ENCODE data around the gene SREBF1. TPM values are rescaled to one million over a fixed set of nuclear protein-coding genes. Genes with fewer than 3 reads are reported as not detected.
A peak's percentile ranks its signal among the peaks of the same experiment; 100 is the strongest.

The SREBF1 gene
- total and polyA plus RNA-seq, 10 of the 15 experiments (the other 5 are each of a cell fraction or from before 2014, with no cell fraction given), result 1.4 to 84.6 (median 20.4) TPM

GRCh38 chr17:17870247-17870646 lies 33.5 kb upstream of the SREBF1 start:
- 56% methylated on average over 6 of the region's 6 CpGs for WGBS (ENCODE audit: insufficient coverage, insufficient replicate concordance, low lambda C conversion rate, missing lambda C conversion rate)
- ATAC-seq (peak; percentile 64), FAIRE-seq (no peak), DNase-seq (ENCODE audit: low read depth, low spot score) (no peak)
- Histone ChIP-seq H3K36me3 (ENCODE audit: control insufficient read depth in 2 of 2, insufficient read depth in 2 of 2, low read length in 1 of 2) (no peaks in the 10 kb centered on the region; a peak in 1 of 4 replicates), H3K27me3 (replicated peaks in 1 of 2; ENCODE audit: control insufficient read depth in 2 of 2, insufficient read depth in 2 of 2, low read length in 1 of 2) (no peaks in the 10 kb centered on the region), H2AFZ (ENCODE audit: control insufficient read depth, low read depth, low read length) (no peak overlapping the region), H3K27ac (ENCODE audit: control insufficient read depth, insufficient read depth) (no peak overlapping the region), H3K4me1 (ENCODE audit: control insufficient read depth, insufficient read depth, low read length) (no peaks in the 10 kb centered on the region), H3K4me2 (ENCODE audit: control insufficient read depth, insufficient read depth) (no peak overlapping the region), H4K20me1 (ENCODE audit: control insufficient read depth, insufficient read depth) (no peaks in the 10 kb centered on the region), H3K79me2 (ENCODE audit: control insufficient read depth, insufficient read depth, low read length) (no peaks in the 10 kb centered on the region), H3K9me3 (replicated peaks; ENCODE audit: control insufficient read depth, insufficient read depth, low read length) (no peaks in the 10 kb centered on the region), H3K4me3 (no peak overlapping the region), H3K9ac (ENCODE audit: control insufficient read depth, insufficient read depth, low read length) (no peak overlapping the region)
- in situ Hi-C loops (cut with MboI), result no loop called here
- TF ChIP-seq ZNF687 (IDR thresholded peaks at IDR 0.05) (no peak), SIN3A (IDR thresholded peaks at IDR 0.05; ENCODE audit: low read depth, low read length) (no peak), RAD21 (IDR thresholded peaks at IDR 0.05; ENCODE audit: insufficient read depth, low read depth, low read length) (peak; percentile 43)
- TF ChIP-seq, protein P1, sequence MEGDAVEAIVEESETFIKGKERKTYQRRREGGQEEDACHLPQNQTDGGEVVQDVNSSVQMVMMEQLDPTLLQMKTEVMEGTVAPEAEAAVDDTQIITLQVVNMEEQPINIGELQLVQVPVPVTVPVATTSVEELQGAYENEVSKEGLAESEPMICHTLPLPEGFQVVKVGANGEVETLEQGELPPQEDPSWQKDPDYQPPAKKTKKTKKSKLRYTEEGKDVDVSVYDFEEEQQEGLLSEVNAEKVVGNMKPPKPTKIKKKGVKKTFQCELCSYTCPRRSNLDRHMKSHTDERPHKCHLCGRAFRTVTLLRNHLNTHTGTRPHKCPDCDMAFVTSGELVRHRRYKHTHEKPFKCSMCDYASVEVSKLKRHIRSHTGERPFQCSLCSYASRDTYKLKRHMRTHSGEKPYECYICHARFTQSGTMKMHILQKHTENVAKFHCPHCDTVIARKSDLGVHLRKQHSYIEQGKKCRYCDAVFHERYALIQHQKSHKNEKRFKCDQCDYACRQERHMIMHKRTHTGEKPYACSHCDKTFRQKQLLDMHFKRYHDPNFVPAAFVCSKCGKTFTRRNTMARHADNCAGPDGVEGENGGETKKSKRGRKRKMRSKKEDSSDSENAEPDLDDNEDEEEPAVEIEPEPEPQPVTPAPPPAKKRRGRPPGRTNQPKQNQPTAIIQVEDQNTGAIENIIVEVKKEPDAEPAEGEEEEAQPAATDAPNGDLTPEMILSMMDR (IDR thresholded peaks at IDR 0.05 in 2 of 3, conservative IDR thresholded peaks at IDR 0.05 in 1 of 3; ENCODE audit: control insufficient read depth in 2 of 3, extremely low read depth in 1 of 3, insufficient read depth in 1 of 3, low read depth in 3 of 3, low read length in 3 of 3), result peak; percentile 20 to 36 (median 26); a peak in 3 of 6 replicates
- ChIA-PET RAD21 (ENCODE audit: unreplicated experiment) (interaction anchor here (1.1 to 1.4 kb wide), 4 partner anchors 8 to 163 kb away, joined by 3 to 9 read pairs (median 4); no protein-coding TSS in a partner anchor), SMC1A (ENCODE audit: uncharacterized antibody, unreplicated experiment) (interaction anchor here (1.0 to 1.3 kb wide), 5 partner anchors 9 to 163 kb away, joined by 3 to 8 read pairs (median 5); no protein-coding TSS in a partner anchor), CTCF (interaction anchor here (0.8 to 2.7 kb wide), 6 partner anchors 15 to 163 kb away, joined by 3 to 16 read pairs (median 4); no protein-coding TSS in a partner anchor), POLR2A (no interaction called here)
- BruUV-seq (replicated peaks), result no TSS peak
- intact Hi-C loops (cut with micrococcal nuclease; ENCODE audit: unreplicated experiment), result no loop called here

All from GM12878 (cell line).